Panc1 (cell line): ENCODE measurements around the gene ABHD4. TPM values are rescaled to one million over a fixed set of nuclear protein-coding genes. Genes with fewer than 3 reads are reported as not detected.

Experiments used
- ATAC-seq: fragments of 200-7000 bp; cut with Tn5 transposase; 2 replicates; pipeline ENCODE4 v1.9.1; 2020; ENCODE audit warnings: mild to moderate bottlenecking, moderate library complexity
- BruUV-seq: library from RNA; stranded (reverse); fragments of 400-500 nt; replicated peaks from 2 replicates; lab custom pipeline; 2021; lab: Mats Ljungman, UMichigan
- CTCF ChIA-PET: fragments of 300-600 bp; sonication (Branson Sonifier 250); formaldehyde crosslinking; loops from one replicate; lab custom pipeline; 2022; ENCODE audit warnings: antibody characterized with exemption; lab: Charles Lee
- POLR2A ChIA-PET: fragments of 300-600 bp; sonication (Branson Sonifier 250); formaldehyde crosslinking; loops from one replicate; lab custom pipeline; 2022; ENCODE audit warnings: antibody characterized with exemption; lab: Charles Lee
- DNase-seq: peaks from one replicate; pipeline ENCODE4 v3.0.0-alpha.2; 2010; ENCODE audit warnings: low read depth, low spot score
- H3K27ac ChIP-seq: 2 replicates; pipeline ENCODE4 v1.5.1; 2011; ENCODE audit warnings: mild to moderate bottlenecking, low read length, inconsistent platforms
- H3K27me3 ChIP-seq: fragments of 200-500 bp; sonication (Bioruptor generic); 2 replicates; pipeline ENCODE4 v1.6.0; 2014; ENCODE audit warnings: low read length, inconsistent platforms; ENCODE audit not compliant: control insufficient read depth, insufficient read depth
- H3K36me3 ChIP-seq: fragments of 200-500 bp; sonication (Bioruptor generic); 2 replicates; pipeline ENCODE4 v1.5.1; 2014; ENCODE audit warnings: inconsistent platforms, mild to moderate bottlenecking, low read length, moderate library complexity; ENCODE audit not compliant: control insufficient read depth, insufficient read depth
- H3K4me1 ChIP-seq: 2 replicates; pipeline ENCODE4 v1.5.1; 2011; ENCODE audit warnings: inconsistent platforms, mild to moderate bottlenecking, low read length, moderate library complexity; ENCODE audit not compliant: control insufficient read depth, insufficient read depth
- H3K4me3 ChIP-seq, 2 experiments: 2 replicates each; pipeline ENCODE4 v1.5.1; 2011 to 2012; ENCODE audit warnings: low read depth in 2 of 2, low read length in 2 of 2, mild to moderate bottlenecking in 2 of 2, inconsistent platforms in 1 of 2, moderate library complexity in 1 of 2
- H3K9me3 ChIP-seq: fragments of 200-500 bp; sonication (Bioruptor generic); 2 replicates; pipeline ENCODE4 v1.5.1; 2014; ENCODE audit warnings: low read depth, mild to moderate bottlenecking, inconsistent platforms, low read length, moderate library complexity; ENCODE audit not compliant: control insufficient read depth, insufficient read depth
- CTCF ChIP-seq: fragments of 450-650 bp; IDR thresholded peaks from 2 replicates; pipeline ENCODE4 v1.5.1; 2017; ENCODE audit warnings: mild to moderate bottlenecking
- POLR2AphosphoS5 ChIP-seq: IDR thresholded peaks from 2 replicates; pipeline ENCODE4 v1.6.1; 2012; ENCODE audit warnings: mild to moderate bottlenecking, low read depth, low read length, moderate library complexity
- SIN3A ChIP-seq: IDR thresholded peaks from 2 replicates; pipeline ENCODE4 v1.6.1; 2012; ENCODE audit warnings: low read depth, mild to moderate bottlenecking, low read length, moderate library complexity, borderline replicate concordance; ENCODE audit not compliant: insufficient read depth
- TCF7L2 ChIP-seq: IDR thresholded peaks from 2 replicates; pipeline ENCODE4 v1.6.1; 2011; ENCODE audit warnings: mild to moderate bottlenecking, low read depth, low read length, inconsistent platforms
- in situ Hi-C: cut with HindIII; loops from 2 replicates; pipeline ENCODE4 v1.10.0; 2016; ENCODE audit warnings: low sequenced_read_pairs, low pct_unique_long_range_greater_than_20kb
- intact Hi-C: fragments of 100-400 bp; cut with micrococcal nuclease; formaldehyde crosslinking; loops from one replicate; pipeline ENCODE4 v1.10.0; 2022; ENCODE audit not compliant: unreplicated experiment
- total RNA-seq: library from RNA; stranded (reverse); gene quantifications from one replicate; pipeline ENCODE4 v1.2.1, GENCODE V29; 2021; ENCODE audit not compliant: unreplicated experiment
- TF ChIP-seq, protein P1 (sequence below), 2 experiments: IDR thresholded peaks; 2 replicates each; pipeline ENCODE4 v1.6.1; 2011 to 2012; ENCODE audit warnings: low read depth in 2 of 2, control low read depth in 1 of 2, low read length in 1 of 2, mild to moderate bottlenecking in 1 of 2, moderate library complexity in 1 of 2; ENCODE audit not compliant: insufficient read depth in 1 of 2

ABHD4 gene
- total RNA-seq, 1 experiment from 2014 or later = 5.1 TPM

DNA sequence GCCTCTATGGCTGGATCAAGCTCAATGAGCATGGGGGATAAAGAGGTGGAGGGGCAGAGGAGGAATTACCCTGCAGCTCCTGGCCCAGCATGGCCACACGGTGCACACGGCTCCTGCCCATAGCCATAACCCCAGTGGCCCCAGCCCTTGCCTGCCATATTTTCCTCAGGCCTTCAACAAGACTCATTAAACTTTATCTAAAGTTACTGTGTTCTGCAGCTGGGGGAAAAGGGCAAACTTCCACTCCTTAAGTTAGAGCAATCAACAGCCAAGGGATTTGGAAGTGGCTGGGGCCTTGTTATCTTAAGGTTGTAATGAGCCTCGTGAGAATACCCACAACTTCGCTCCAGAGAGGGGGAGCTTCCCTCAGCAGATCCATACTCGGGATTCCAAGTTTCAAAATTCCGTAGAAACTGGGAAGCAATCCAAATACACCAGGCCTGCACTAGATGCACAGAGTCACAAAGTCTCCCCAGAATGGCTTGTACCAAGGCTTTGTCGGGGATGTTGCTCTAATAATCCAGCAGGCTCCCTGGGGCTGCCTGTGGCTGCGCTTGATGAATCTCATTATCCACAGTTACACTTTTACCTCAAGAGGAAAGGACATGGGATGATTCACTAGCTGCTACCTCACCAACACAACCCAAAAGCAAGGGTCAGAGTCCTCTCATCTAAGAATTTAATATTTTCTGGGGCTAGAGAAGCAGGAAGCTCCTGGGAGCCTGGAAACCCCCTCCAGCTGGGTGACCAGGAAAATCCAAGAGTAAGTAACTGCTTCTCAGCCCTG, 59.0 kb downstream of the ABHD4 start:
- no peak for TF ChIP-seq SIN3A
- TF ChIP-seq, protein P1, sequence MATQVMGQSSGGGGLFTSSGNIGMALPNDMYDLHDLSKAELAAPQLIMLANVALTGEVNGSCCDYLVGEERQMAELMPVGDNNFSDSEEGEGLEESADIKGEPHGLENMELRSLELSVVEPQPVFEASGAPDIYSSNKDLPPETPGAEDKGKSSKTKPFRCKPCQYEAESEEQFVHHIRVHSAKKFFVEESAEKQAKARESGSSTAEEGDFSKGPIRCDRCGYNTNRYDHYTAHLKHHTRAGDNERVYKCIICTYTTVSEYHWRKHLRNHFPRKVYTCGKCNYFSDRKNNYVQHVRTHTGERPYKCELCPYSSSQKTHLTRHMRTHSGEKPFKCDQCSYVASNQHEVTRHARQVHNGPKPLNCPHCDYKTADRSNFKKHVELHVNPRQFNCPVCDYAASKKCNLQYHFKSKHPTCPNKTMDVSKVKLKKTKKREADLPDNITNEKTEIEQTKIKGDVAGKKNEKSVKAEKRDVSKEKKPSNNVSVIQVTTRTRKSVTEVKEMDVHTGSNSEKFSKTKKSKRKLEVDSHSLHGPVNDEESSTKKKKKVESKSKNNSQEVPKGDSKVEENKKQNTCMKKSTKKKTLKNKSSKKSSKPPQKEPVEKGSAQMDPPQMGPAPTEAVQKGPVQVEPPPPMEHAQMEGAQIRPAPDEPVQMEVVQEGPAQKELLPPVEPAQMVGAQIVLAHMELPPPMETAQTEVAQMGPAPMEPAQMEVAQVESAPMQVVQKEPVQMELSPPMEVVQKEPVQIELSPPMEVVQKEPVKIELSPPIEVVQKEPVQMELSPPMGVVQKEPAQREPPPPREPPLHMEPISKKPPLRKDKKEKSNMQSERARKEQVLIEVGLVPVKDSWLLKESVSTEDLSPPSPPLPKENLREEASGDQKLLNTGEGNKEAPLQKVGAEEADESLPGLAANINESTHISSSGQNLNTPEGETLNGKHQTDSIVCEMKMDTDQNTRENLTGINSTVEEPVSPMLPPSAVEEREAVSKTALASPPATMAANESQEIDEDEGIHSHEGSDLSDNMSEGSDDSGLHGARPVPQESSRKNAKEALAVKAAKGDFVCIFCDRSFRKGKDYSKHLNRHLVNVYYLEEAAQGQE (IDR thresholded peaks at IDR 0.05; ENCODE audit: insufficient read depth in 1 of 2, low read depth in 2 of 2, low read length in 1 of 2) = no peak
- TF ChIP-seq TCF7L2 = no peak
- no peak for TF ChIP-seq CTCF
- TF ChIP-seq POLR2AphosphoS5 = no peak
- Histone ChIP-seq H3K4me3 (no peak overlapping the region), H3K27ac (no peak overlapping the region), H3K27me3 (no peaks in the 10 kb centered on the region), H3K9me3 (no peaks in the 10 kb centered on the region), H3K4me1 (no peaks in the 10 kb centered on the region), H3K36me3 (no peaks in the 10 kb centered on the region)
- in situ Hi-C loops (no loop called here), intact Hi-C loops (loop anchor here (10.0 kb wide), 1 partner anchor 198 kb away; no protein-coding TSS in a partner anchor)
- POLR2A ChIA-PET = no interaction called here
- no TSS peak for BruUV-seq
- DNase-seq (no peak), ATAC-seq (no peak)
- CTCF ChIA-PET = interaction anchor here (0.6 kb wide), 1 partner anchor 56 kb away, joined by 4 read pairs; no protein-coding TSS in a partner anchor

GRCh38 chr14:22657861-22658260, 59.8 kb downstream of the ABHD4 start:
- CTCF ChIA-PET = interaction anchor here (0.6 kb wide), 1 partner anchor 55 kb away, joined by 4 read pairs; no protein-coding TSS in a partner anchor
- Histone ChIP-seq H3K4me1 (no peaks in the 10 kb centered on the region), H3K27me3 (no peaks in the 10 kb centered on the region), H3K9me3 (no peaks in the 10 kb centered on the region), H3K4me3 (no peak overlapping the region), H3K27ac (no peak overlapping the region), H3K36me3 (no peaks in the 10 kb centered on the region)
- in situ Hi-C loops (no loop called here), intact Hi-C loops (loop anchor here (10.0 kb wide), 1 partner anchor 197 kb away; no protein-coding TSS in a partner anchor)
- DNase-seq (no peak), ATAC-seq (no peak)
- no TSS peak for BruUV-seq
- POLR2A ChIA-PET = no interaction called here
- TF ChIP-seq SIN3A (no peak), CTCF (peak; percentile 48)
